GM12892 (cell line): Measurements from ENCODE around the gene RIN3.

Source experiments
- POLR2A ChIP-seq: IDR thresholded peaks from 2 replicates; pipeline ENCODE4 v1.6.1; 2011; ENCODE audit warnings: low read depth, low read length, control low read depth
- POLR2AphosphoS5 ChIP-seq: IDR thresholded peaks from 2 replicates; pipeline ENCODE4 v1.6.1; 2011; ENCODE audit warnings: low read depth, low read length, control low read depth

- TF ChIP-seq POLR2AphosphoS5, result no peak
- TF ChIP-seq POLR2A, result no peak
Observed at GRCh38 chr14:92471919-92472318, 41.7 kb upstream of the RIN3 start.
